Neural cell (in vitro differentiated cells): ENCODE measurements around the gene N4BP2.

Source experiments
- EP300 ChIP-seq: fragments of 450-650 bp; conservative IDR thresholded peaks from 2 replicates; pipeline ENCODE4 v1.6.1; 2014; ENCODE audit warnings: antibody characterized with exemption, mild to moderate bottlenecking, moderate library complexity; ENCODE audit not compliant: poor library complexity, severe bottlenecking
- EZH2 ChIP-seq: fragments of 200-600, 300-800 bp; shearing (Covaris generic), sonication (generic); IDR thresholded peaks from 2 replicates; pipeline ENCODE4 v1.6.1; 2014; ENCODE audit warnings: antibody characterized with exemption, low read length, borderline replicate concordance, mild to moderate bottlenecking; ENCODE audit not compliant: insufficient read depth, poor library complexity, severe bottlenecking
- MXI1 ChIP-seq: fragments of 450-650 bp; conservative IDR thresholded peaks from 2 replicates; pipeline ENCODE4 v1.6.1; 2014; ENCODE audit warnings: antibody characterized with exemption, mild to moderate bottlenecking; ENCODE audit not compliant: poor library complexity, severe bottlenecking
- POLR2AphosphoS5 ChIP-seq: IDR thresholded peaks from 2 replicates; pipeline ENCODE4 v1.6.1; 2012
- RAD21 ChIP-seq: fragments of 450-650 bp; conservative IDR thresholded peaks from 2 replicates; pipeline ENCODE4 v1.6.1; 2014; ENCODE audit warnings: antibody characterized with exemption, mild to moderate bottlenecking, moderate library complexity
- TAF1 ChIP-seq: IDR thresholded peaks from 2 replicates; pipeline ENCODE4 v1.6.1; 2012; ENCODE audit warnings: low read depth
- TF ChIP-seq, protein P1 (sequence below): fragments of 450-650 bp; IDR thresholded peaks from 2 replicates; pipeline ENCODE4 v1.5.1; 2014; ENCODE audit warnings: antibody characterized with exemption, mild to moderate bottlenecking, moderate library complexity; ENCODE audit not compliant: poor library complexity, severe bottlenecking
- TF ChIP-seq, protein P2 (sequence below): IDR thresholded peaks from 2 replicates; pipeline ENCODE4 v1.6.1; 2012; ENCODE audit warnings: borderline replicate concordance

DNA sequence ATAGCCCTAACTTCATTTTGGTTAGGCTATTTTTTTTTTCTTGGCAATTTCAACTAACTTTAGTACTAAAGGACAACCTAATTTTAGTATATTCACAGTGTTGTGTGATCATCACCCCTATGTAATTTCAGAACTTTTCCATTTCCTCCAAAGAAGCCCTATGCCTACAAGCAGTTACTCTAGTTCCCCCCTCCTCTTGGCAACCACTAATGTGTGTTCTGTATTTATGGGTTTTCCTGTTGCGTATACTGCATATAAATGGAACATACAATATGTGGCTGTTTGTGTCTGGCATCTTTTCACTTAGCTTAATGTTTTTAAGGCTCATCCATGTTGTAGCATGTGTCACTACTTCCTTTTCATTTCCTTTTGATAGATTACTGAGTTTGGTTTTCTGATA is 57.6 kb downstream of the N4BP2 start:
- TF ChIP-seq RAD21: no peak
- TF ChIP-seq, protein P1, sequence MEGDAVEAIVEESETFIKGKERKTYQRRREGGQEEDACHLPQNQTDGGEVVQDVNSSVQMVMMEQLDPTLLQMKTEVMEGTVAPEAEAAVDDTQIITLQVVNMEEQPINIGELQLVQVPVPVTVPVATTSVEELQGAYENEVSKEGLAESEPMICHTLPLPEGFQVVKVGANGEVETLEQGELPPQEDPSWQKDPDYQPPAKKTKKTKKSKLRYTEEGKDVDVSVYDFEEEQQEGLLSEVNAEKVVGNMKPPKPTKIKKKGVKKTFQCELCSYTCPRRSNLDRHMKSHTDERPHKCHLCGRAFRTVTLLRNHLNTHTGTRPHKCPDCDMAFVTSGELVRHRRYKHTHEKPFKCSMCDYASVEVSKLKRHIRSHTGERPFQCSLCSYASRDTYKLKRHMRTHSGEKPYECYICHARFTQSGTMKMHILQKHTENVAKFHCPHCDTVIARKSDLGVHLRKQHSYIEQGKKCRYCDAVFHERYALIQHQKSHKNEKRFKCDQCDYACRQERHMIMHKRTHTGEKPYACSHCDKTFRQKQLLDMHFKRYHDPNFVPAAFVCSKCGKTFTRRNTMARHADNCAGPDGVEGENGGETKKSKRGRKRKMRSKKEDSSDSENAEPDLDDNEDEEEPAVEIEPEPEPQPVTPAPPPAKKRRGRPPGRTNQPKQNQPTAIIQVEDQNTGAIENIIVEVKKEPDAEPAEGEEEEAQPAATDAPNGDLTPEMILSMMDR: no peak
- no peak for TF ChIP-seq EP300
- TF ChIP-seq, protein P2, sequence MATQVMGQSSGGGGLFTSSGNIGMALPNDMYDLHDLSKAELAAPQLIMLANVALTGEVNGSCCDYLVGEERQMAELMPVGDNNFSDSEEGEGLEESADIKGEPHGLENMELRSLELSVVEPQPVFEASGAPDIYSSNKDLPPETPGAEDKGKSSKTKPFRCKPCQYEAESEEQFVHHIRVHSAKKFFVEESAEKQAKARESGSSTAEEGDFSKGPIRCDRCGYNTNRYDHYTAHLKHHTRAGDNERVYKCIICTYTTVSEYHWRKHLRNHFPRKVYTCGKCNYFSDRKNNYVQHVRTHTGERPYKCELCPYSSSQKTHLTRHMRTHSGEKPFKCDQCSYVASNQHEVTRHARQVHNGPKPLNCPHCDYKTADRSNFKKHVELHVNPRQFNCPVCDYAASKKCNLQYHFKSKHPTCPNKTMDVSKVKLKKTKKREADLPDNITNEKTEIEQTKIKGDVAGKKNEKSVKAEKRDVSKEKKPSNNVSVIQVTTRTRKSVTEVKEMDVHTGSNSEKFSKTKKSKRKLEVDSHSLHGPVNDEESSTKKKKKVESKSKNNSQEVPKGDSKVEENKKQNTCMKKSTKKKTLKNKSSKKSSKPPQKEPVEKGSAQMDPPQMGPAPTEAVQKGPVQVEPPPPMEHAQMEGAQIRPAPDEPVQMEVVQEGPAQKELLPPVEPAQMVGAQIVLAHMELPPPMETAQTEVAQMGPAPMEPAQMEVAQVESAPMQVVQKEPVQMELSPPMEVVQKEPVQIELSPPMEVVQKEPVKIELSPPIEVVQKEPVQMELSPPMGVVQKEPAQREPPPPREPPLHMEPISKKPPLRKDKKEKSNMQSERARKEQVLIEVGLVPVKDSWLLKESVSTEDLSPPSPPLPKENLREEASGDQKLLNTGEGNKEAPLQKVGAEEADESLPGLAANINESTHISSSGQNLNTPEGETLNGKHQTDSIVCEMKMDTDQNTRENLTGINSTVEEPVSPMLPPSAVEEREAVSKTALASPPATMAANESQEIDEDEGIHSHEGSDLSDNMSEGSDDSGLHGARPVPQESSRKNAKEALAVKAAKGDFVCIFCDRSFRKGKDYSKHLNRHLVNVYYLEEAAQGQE: no peak
- no peak for TF ChIP-seq TAF1
- no peak for TF ChIP-seq EZH2
- TF ChIP-seq POLR2AphosphoS5: no peak
- no peak for TF ChIP-seq MXI1
